Activated naive CD4-positive, alpha-beta T cell treated with anti-CD3 and anti-CD28 coated beads, Interleukin-2, amount 50 U/mL, for 24 hours (primary cell): ENCODE results near the gene SETD4.

ENCODE experiments used
- H3K27ac Mint-ChIP-seq: one replicate; pipeline ENCODE4 v1.8.0; 2021; ENCODE audit warnings: mild to moderate bottlenecking, mixed read lengths
- H3K27me3 Mint-ChIP-seq: one replicate; pipeline ENCODE4 v1.8.0; 2021; ENCODE audit warnings: mixed read lengths
- H3K36me3 Mint-ChIP-seq: one replicate; pipeline ENCODE4 v1.8.0; 2021; ENCODE audit warnings: mixed read lengths
- H3K4me1 Mint-ChIP-seq: one replicate; pipeline ENCODE4 v1.8.0; 2021; ENCODE audit warnings: mixed read lengths
- H3K4me3 Mint-ChIP-seq: one replicate; pipeline ENCODE4 v1.8.0; 2021; ENCODE audit warnings: mild to moderate bottlenecking, mixed read lengths
- H3K9me3 Mint-ChIP-seq: one replicate; pipeline ENCODE4 v1.8.0; 2021; ENCODE audit warnings: mixed read lengths

The SETD4 gene

DNA sequence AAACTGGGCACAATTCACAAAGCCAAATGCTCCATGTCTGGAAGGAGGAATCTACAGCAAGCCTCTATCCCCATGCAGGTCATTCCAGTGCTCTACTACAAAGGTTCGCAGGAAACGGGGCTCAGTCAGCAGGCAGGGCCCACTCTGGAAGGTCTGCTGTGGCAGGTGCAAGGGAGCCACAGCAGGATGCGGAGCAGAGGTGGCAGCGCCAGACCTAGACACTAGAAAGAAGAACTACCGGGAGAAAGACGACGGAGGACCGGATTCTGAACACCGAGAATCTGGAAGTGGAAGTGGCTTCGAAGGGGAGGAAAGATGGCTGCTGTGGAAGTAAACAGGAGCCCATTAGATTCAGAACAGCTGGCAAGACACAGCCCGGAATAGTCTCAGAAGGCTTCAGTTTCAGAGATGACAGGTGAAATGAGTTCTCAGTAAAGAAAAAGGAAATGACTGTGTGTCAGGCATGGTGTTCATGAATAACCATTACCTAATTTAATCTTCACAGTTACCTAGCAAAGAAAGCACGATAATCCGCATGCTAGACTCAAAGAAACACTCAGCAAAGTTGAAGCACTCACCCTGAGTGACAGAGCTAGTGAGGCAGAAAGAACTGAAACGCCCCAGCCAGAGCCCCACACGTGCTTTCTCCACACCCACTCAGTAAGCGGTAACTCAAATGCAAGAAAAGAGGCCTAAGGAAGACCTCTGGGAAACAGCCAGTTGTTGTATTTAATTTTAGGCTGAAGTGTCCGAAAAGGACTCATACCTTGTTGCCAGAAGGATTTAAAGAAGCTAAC lies 21.4 kb downstream of the SETD4 start:
- Mint-ChIP-seq H3K9me3 (no peaks in the 10 kb centered on the region), H3K36me3 (peaks cover 21% of the 10 kb centered on the region), H3K4me3 (no peak overlapping the region), H3K4me1 (no peaks in the 10 kb centered on the region), H3K27me3 (no peaks in the 10 kb centered on the region), H3K27ac (no peak overlapping the region)

DNA sequence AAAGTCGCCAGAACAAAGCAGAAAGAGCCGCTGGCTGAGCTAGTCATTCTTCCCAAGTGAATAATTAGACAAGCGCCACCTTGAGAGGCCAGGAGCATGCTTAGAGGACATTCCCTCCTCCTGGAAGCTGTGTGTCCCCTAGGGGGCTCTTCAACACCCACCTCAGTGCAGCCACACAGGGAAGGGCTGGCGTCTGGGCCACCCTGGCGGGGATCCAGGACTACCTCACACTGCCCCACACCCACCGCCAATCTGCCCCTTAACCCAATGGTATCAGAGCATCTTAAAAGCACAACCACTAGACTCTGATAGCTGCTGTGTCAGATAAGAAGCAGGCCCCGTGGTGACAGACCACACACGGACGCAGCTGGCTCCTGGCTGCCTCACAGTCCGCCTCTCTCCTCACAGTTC lies 24.9 kb downstream of the SETD4 start:
- no peak overlapping the region for H3K27ac Mint-ChIP-seq

DNA sequence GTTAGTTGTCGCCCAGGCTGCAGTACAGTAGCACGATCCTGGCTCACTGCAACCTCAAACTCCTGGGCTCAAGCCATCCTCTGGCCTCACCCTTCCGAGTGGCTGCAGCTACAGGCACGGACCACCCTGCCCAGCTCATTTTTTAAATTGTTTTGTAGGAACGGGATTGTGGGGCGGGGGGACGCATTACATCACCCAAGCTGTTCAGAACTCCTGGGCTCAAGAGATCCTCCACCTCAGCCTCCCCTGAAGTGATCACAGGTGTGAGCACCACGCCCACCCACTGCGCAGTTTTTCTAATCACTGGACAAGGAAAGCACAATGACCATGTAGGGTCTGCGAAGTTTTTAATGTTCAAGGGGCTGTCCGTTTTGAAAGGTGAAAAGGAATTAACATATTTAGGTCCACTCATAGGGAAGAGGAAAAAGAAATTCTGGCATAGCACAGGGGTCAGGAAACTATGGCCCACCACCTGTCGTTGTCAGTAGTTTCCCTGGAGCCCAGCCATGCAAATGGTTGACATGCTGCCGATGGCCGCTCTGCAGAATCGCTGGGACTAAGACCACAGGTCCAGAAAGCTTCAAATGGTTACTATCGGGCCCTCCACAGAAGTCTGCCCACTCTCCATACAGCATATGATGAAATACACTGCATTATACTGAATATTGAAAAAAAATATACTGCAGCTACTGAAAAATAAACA lies 26.0 kb downstream of the SETD4 start:
- Mint-ChIP-seq H3K27ac (no peak overlapping the region), H3K4me3 (no peak overlapping the region), H3K9me3 (no peaks in the 10 kb centered on the region), H3K27me3 (no peaks in the 10 kb centered on the region), H3K36me3 (peaks cover 16% of the 10 kb centered on the region), H3K4me1 (no peaks in the 10 kb centered on the region)

More for the DNA sequence above, 24.9 kb downstream of the SETD4 start:
- Mint-ChIP-seq H3K4me3 (no peak overlapping the region), H3K9me3 (no peaks in the 10 kb centered on the region), H3K4me1 (no peaks in the 10 kb centered on the region), H3K36me3 (peaks cover 16% of the 10 kb centered on the region), H3K27me3 (no peaks in the 10 kb centered on the region)

DNA sequence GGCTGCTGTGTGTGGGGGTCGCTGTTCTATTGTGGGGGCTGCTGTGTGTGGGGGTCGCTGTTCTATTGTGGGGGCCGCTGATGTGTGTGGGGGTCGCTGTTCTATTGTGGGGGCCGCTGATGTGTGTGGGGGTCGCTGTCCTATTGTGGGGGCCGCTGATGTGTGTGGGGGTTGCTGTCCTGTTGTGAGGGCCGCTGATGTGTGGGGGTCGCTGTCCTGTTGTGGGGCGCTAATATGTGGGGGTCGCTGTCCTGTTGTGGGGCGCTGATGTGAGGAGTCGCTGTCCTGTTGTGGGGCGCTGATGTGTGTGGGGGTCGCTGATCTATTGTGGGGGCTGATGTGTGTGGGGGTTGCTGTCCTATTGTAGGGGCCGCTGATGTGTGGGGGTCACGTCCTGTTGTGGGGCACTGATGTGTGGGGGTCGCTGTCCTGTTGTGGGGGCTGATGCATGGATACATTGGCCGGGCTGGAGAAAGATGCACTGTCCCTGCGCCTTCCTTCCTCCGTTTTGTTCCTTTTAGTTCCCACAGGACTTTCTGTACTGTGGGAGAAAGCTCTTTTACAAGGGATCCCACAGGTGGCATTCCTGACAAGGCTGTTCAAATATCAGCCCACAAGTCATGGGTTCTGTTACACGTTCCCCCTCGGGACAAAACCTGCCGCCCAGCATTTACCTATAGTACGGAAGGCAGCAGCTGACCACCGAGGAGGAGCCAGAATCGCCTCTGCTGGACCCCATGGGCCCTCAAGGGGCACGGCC lies 27.5 kb downstream of the SETD4 start:
- peaks cover 8% of the 10 kb centered on the region for H3K36me3 Mint-ChIP-seq
- peaks cover 5% of the 10 kb centered on the region for H3K4me1 Mint-ChIP-seq

DNA sequence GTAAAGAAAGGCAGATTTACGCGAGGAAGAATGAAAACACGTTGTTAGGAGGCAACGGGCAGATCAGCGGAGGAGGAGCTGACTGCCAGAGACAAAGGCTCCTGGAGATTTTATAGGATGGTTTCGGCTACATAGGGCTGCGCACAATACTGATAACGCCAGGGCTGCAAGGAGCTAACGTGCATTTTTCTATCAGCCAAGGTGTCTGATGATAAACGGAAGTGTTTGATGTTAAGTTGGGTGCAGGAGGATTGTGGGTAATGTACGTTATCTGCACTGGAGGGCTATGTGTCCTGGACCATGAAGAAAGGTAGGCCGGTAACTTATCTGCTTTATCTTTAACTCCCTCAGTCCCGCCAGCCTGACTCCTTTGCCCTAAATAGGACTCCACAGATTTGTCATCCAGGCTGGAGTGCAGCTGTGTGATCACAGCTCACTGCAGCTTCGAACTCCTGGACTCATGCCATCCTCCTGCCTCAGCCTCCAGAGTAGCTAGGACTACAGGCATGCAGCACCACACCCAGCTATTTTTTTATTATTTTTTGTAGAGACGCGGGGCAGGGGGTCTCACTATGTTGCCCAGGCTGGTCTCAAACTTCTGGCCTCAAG lies 29.6 kb downstream of the SETD4 start:
- H3K36me3 Mint-ChIP-seq = peaks cover 2% of the 10 kb centered on the region
- H3K27me3 Mint-ChIP-seq = no peaks in the 10 kb centered on the region
- peaks cover 5% of the 10 kb centered on the region for H3K4me1 Mint-ChIP-seq
- H3K9me3 Mint-ChIP-seq = no peaks in the 10 kb centered on the region
- no peak overlapping the region for H3K27ac Mint-ChIP-seq
- H3K4me3 Mint-ChIP-seq = no peak overlapping the region

More for the DNA sequence above, 27.5 kb downstream of the SETD4 start:
- Mint-ChIP-seq H3K9me3 (no peaks in the 10 kb centered on the region), H3K4me3 (no peak overlapping the region), H3K27ac (no peak overlapping the region), H3K27me3 (no peaks in the 10 kb centered on the region)

DNA sequence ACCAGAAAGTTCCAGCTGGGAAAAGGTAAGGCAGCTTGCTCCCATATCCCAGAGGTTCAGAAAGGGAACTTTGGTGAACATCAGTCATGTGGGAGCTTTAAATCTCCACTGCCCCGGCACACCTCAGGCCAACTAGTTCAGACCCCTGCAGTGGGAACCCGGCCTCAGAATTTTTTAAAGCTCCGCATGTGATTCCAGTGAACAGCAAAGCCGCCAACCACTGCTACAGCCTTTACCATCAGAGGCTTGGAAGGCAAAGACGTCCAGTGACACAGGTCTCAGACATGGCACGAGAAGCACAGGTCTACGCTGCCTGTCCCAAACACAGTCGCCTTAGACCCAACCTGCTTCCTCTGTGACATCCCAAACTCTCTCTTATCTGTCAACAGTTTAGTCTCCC lies 31.0 kb downstream of the SETD4 start:
- H3K27ac Mint-ChIP-seq = no peak overlapping the region
- no peak overlapping the region for H3K4me3 Mint-ChIP-seq
- H3K9me3 Mint-ChIP-seq = no peaks in the 10 kb centered on the region
- H3K27me3 Mint-ChIP-seq = no peaks in the 10 kb centered on the region
- H3K4me1 Mint-ChIP-seq = peaks cover 5% of the 10 kb centered on the region
- no peaks in the 10 kb centered on the region for H3K36me3 Mint-ChIP-seq

DNA sequence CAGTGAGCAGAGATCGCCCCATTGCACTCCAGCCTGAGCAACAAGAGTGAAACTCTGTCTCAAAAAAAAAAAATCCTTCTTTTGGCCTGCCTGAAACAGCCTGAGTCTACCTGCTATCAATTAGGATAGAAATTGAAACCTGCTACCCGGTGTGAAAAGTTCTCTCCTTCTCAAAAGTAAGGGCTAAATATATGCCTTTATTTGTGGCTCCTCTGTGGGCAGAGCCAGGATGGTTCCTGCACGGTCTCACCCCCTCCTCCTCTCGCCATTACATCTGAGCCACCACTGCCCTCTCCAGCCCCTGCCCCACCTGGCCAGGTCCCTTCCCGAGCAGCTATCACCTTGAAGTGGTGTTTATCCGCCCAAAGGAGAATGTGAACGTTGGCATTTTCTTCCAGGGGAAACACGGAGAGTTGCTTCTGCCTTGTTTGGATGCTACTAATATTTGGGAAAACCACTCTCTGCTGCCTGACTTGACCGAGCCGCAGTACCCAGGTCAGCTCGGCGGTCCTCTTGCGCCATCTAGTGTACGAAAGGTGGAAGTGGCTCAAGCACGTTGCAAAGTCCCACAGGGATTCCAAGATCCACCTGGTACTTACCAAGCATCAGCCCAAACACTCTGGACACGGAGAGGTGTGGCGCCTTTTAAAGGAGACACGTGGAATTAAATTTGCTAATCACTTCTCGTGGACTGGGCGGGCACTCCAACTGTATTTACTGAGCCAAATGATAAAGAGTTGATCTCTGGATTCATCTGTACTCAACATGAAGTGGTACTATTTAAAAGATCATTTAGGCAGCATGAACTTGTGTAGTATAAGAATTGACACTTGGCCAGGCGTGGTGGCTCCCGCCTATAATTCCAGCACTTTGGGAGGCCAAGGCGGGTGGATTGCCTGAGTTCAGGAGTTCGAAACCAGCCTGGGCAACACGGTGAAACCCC lies 31.9 kb downstream of the SETD4 start:
- peaks cover 5% of the 10 kb centered on the region for H3K4me1 Mint-ChIP-seq
- no peaks in the 10 kb centered on the region for H3K36me3 Mint-ChIP-seq
- H3K9me3 Mint-ChIP-seq = no peaks in the 10 kb centered on the region
- H3K27me3 Mint-ChIP-seq = no peaks in the 10 kb centered on the region
- H3K4me3 Mint-ChIP-seq = no peak overlapping the region
- H3K27ac Mint-ChIP-seq = no peak overlapping the region

DNA sequence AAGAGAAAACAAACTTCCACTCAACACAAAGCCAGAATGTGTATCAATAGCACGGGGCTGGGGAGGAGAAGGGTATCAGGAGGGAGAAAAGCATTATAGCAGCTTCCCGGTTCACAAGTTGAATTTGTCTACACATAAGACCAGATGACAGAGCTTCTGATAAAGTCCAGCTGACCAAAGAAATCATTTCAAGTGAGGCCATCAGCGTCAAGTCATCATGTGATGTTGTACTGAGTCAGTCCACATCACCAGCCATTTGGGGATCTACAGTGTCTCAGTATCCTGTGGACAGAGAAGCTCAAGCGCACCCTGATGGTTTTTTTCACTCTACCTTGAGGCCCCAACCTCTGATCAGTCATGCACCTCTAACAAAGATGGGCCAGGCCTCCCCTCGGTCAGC lies 33.0 kb downstream of the SETD4 start:
- Mint-ChIP-seq H3K4me1 (peaks cover 5% of the 10 kb centered on the region), H3K9me3 (no peaks in the 10 kb centered on the region), H3K27ac (no peak overlapping the region), H3K4me3 (no peak overlapping the region), H3K27me3 (no peaks in the 10 kb centered on the region), H3K36me3 (no peaks in the 10 kb centered on the region)

DNA sequence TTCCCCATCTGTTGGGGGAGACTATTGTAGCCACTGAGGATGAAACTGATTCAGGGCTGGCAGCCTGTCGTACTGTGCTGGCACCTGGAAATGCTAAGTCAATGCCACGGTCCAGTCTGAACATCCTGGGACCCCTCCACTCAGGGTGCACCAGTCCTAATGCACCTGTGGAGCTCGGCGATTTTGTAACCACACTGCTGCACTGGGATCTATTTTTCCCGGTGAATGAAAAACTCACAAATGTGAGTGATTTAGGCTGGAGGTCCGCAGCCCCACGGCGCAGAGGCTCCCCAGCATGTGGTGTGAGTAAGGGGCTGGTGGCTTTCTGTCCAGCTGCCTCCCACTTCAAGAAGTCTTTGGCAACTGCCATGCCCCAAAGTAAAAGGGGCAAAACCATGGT lies 35.5 kb downstream of the SETD4 start:
- no peaks in the 10 kb centered on the region for H3K27me3 Mint-ChIP-seq
- H3K36me3 Mint-ChIP-seq = peaks cover 4% of the 10 kb centered on the region

DNA sequence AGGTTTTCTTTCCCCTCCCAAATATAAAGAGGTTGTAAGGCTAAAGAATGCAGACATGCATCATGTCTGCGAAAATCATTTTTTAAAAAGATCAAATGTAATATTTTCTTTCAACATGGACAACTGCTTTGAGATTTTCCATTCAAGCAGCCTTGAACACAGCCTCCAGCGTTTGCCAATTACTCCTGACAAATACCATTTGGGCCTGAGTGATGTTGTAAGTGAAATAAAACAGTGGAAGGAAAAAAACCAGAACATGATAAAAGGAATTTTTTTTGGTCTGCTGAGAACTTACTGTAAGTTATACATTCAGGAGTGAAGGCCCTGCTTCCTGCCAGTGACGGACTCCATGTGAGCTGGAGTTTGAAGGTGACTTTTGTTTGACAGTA lies 37.2 kb downstream of the SETD4 start:
- no peaks in the 10 kb centered on the region for H3K4me1 Mint-ChIP-seq
- no peak overlapping the region for H3K4me3 Mint-ChIP-seq
- peaks cover 4% of the 10 kb centered on the region for H3K36me3 Mint-ChIP-seq
- no peaks in the 10 kb centered on the region for H3K9me3 Mint-ChIP-seq
- no peaks in the 10 kb centered on the region for H3K27me3 Mint-ChIP-seq
- no peak overlapping the region for H3K27ac Mint-ChIP-seq

More for the DNA sequence above, 35.5 kb downstream of the SETD4 start:
- H3K4me1 Mint-ChIP-seq = peaks cover 5% of the 10 kb centered on the region
- H3K9me3 Mint-ChIP-seq = no peaks in the 10 kb centered on the region
- no peak overlapping the region for H3K27ac Mint-ChIP-seq
- H3K4me3 Mint-ChIP-seq = no peak overlapping the region

DNA sequence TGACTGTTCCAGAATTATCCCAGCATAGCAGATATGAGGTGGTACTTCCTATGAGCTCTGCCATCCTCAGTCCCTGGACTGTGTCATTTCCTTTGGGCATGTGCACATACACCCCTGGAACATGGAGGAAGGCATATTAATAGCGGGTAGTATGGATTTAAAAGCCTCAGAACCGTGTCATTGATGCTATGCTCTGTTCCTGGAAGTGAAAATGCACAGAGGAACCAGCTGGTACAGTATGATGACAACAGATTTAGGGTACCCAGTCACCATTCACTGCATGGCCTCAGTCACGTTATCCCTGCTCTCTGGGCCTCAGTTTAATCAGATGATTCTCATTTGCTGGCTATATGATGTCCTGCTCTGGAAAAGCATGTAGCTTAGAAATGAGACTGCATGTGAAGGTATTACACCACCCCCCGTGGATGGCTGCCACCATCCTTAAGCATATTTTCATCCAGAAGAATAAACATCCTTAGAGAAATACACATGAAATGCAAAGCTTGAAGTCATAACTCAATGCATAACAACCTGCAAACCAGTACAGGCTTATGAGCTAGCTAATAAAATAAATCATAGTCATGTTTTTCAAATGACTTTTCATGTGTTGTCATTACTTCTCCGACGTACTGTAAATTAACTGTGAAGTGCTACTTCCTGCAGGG lies 37.8 kb downstream of the SETD4 start:
- Mint-ChIP-seq H3K27me3 (no peaks in the 10 kb centered on the region), H3K27ac (no peak overlapping the region), H3K4me1 (no peaks in the 10 kb centered on the region), H3K36me3 (peaks cover 4% of the 10 kb centered on the region), H3K9me3 (no peaks in the 10 kb centered on the region), H3K4me3 (no peak overlapping the region)

DNA sequence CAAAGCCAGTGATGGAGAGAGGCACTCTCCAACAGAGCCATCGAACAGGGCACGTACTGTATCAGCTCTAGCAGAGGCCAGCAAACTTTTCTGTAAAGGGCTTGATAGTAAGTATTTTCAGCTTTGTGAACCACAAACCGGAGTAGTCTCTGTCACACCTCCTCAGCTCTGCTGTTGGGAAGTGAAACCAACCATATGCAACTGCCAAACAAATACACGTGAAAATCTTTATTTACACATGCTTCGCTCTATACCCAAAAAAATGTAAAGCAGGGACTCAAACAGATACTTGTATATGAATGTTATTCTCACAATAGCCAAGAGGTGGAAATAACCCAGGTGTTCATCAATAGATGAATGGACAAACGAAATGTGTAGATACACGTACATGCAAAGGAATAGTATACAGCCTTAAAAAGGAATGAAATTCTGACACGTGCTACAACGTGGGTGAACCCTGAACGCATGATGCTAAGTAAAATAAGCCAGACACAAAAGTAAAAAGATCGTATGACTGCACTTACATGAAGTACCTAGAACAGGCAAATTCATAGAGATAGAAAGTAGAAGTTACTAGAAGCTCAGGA lies 39.0 kb downstream of the SETD4 start:
- Mint-ChIP-seq H3K9me3 (no peaks in the 10 kb centered on the region), H3K36me3 (peaks cover 4% of the 10 kb centered on the region), H3K4me1 (no peaks in the 10 kb centered on the region), H3K27ac (no peak overlapping the region), H3K4me3 (no peak overlapping the region), H3K27me3 (no peaks in the 10 kb centered on the region)

DNA sequence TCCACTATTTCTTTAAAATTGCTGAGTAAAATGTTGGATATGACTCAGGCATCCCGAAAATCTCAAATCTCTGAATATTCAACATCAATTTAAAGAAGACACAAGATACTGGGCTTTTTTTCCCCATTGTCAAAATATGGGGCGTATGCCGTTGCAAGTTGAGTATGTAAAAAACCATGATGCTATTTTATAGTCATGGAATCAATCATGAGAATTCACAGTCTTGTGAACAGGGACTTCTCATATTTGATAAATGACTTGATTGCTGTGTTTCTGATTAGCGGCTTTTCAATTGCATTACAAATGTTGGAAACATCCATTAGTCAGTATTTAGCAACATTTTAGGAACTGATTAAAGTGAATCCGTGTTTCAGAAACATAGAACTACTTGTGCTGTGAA lies 45.3 kb downstream of the SETD4 start:
- H3K27ac Mint-ChIP-seq = no peak overlapping the region
- H3K4me1 Mint-ChIP-seq = no peaks in the 10 kb centered on the region
- no peaks in the 10 kb centered on the region for H3K36me3 Mint-ChIP-seq

DNA sequence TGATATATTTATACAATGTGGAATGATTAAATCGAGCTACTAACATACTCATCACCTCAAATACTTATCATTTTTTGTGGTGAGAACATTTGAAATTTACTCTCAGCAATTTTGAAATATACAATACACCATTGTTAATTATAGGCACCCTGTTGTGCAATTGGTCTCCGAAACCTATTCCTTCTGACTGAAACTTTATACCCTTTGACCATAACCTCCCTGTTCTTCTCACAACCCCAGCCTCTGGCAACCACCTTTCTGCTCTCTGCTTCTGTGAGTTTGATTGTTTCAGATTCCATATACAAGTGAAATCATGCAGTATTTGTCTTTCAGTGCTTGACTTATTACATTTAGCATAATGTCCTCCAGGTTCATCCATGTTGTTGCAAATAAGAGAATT lies 49.5 kb downstream of the SETD4 start:
- H3K4me1 Mint-ChIP-seq = no peaks in the 10 kb centered on the region
- H3K4me3 Mint-ChIP-seq = no peak overlapping the region
- H3K36me3 Mint-ChIP-seq = no peaks in the 10 kb centered on the region
- no peak overlapping the region for H3K27ac Mint-ChIP-seq
- H3K27me3 Mint-ChIP-seq = peaks cover 2% of the 10 kb centered on the region
- H3K9me3 Mint-ChIP-seq = no peaks in the 10 kb centered on the region

More for the DNA sequence above, 45.3 kb downstream of the SETD4 start:
- Mint-ChIP-seq H3K9me3 (no peaks in the 10 kb centered on the region), H3K27me3 (peaks cover 2% of the 10 kb centered on the region), H3K4me3 (no peak overlapping the region)
